ENCODE results near the gene GPC6. TPM values are rescaled to one million over a fixed set of nuclear protein-coding genes. Genes with fewer than 3 reads are reported as not detected.

The GPC6 gene
- total RNA-seq, 1 donor from 2014 or later: not detected

- DNase-seq: no peak
- peak; percentile 69 for ATAC-seq (ENCODE audit: low read depth)
- CTCF ChIA-PET: interaction anchor here (0.6 to 1.2 kb wide), 3 partner anchors 39 to 255 kb away, joined by 3 to 6 read pairs (median 3); no protein-coding TSS in a partner anchor
Observed at GRCh38 chr13:94362411-94362909, 1135.9 kb downstream of the GPC6 start.

GRCh38 chr13:94366677-94367076, 1140.1 kb downstream of the GPC6 start:
- Mint-ChIP-seq H3K27ac (no peak overlapping the region), H3K9me3 (no peaks in the 10 kb centered on the region), H3K4me3 (no peak overlapping the region), H3K27me3 (peaks cover 2% of the 10 kb centered on the region), H3K4me1 (no peaks in the 10 kb centered on the region), H3K36me3 (ENCODE audit: low read depth) (no peaks in the 10 kb centered on the region)
- ChIA-PET CTCF (interaction anchor here (1.6 kb wide), 1 partner anchor 9 kb away, joined by 5 read pairs; no protein-coding TSS in a partner anchor), POLR2A (no interaction called here)
- DNase-seq: no peak
- no peak for ATAC-seq (ENCODE audit: low read depth)
- no peak for TF ChIP-seq CTCF (IDR thresholded peaks at IDR 0.05)
- intact Hi-C loops (cut with micrococcal nuclease): no loop called here

More at GRCh38 chr13:94362411-94362909, 1135.9 kb downstream of the GPC6 start:
- POLR2A ChIA-PET: no interaction called here
- Mint-ChIP-seq H3K4me1 (no peaks in the 10 kb centered on the region), H3K36me3 (ENCODE audit: low read depth) (no peaks in the 10 kb centered on the region), H3K27me3 (no peaks in the 10 kb centered on the region), H3K27ac (no peak overlapping the region), H3K4me3 (no peak overlapping the region), H3K9me3 (no peaks in the 10 kb centered on the region)
- TF ChIP-seq CTCF (IDR thresholded peaks at IDR 0.05): peak; percentile 57
- intact Hi-C loops (cut with micrococcal nuclease): loop anchor here (1.0 kb wide), 1 partner anchor 255 kb away; no protein-coding TSS in a partner anchor

- intact Hi-C loops (cut with micrococcal nuclease): no loop called here
- peaks cover 4% of the 10 kb centered on the region for H3K27me3 Mint-ChIP-seq
Observed at GRCh38 chr13:94369972-94370436, 1143.4 kb downstream of the GPC6 start.

GRCh38 chr13:94371855-94372254, 1145.2 kb downstream of the GPC6 start:
- intact Hi-C loops (cut with micrococcal nuclease): no loop called here
- no peaks in the 10 kb centered on the region for H3K9me3 Mint-ChIP-seq
- TF ChIP-seq CTCF (IDR thresholded peaks at IDR 0.05): no peak
- POLR2A ChIA-PET: no interaction called here
- CTCF ChIA-PET: no interaction called here
- H3K4me1 Mint-ChIP-seq: no peaks in the 10 kb centered on the region
- no peak overlapping the region for H3K4me3 Mint-ChIP-seq
- no peak for DNase-seq
- H3K27ac Mint-ChIP-seq: no peak overlapping the region
- no peak for ATAC-seq (ENCODE audit: low read depth)
- H3K27me3 Mint-ChIP-seq: peaks cover 4% of the 10 kb centered on the region
- H3K36me3 Mint-ChIP-seq (ENCODE audit: low read depth): no peaks in the 10 kb centered on the region

More at GRCh38 chr13:94369972-94370436, 1143.4 kb downstream of the GPC6 start:
- Mint-ChIP-seq H3K4me3 (no peak overlapping the region), H3K9me3 (no peaks in the 10 kb centered on the region), H3K4me1 (no peaks in the 10 kb centered on the region), H3K27ac (no peak overlapping the region), H3K36me3 (ENCODE audit: low read depth) (no peaks in the 10 kb centered on the region)
- ChIA-PET POLR2A (no interaction called here), CTCF (no interaction called here)
- DNase-seq: no peak
- ATAC-seq (ENCODE audit: low read depth): no peak
- no peak for TF ChIP-seq CTCF (IDR thresholded peaks at IDR 0.05)

- ChIA-PET POLR2A (no interaction called here), CTCF (no interaction called here)
- no peak for DNase-seq
- intact Hi-C loops (cut with micrococcal nuclease): no loop called here
- Mint-ChIP-seq H3K36me3 (ENCODE audit: low read depth) (no peaks in the 10 kb centered on the region), H3K4me3 (no peak overlapping the region), H3K9me3 (no peaks in the 10 kb centered on the region), H3K27ac (no peak overlapping the region), H3K27me3 (peaks cover 5% of the 10 kb centered on the region), H3K4me1 (no peaks in the 10 kb centered on the region)
- ATAC-seq (ENCODE audit: low read depth): no peak
- no peak for TF ChIP-seq CTCF (IDR thresholded peaks at IDR 0.05)
Observed at GRCh38 chr13:94382517-94382916, 1155.9 kb downstream of the GPC6 start.
